Right atrium auricular region (tissue), 2 donors: Measurements from ENCODE around the gene SPSB1. TPM values are rescaled to one million over a fixed set of nuclear protein-coding genes. Genes with fewer than 3 reads are reported as not detected.
A peak's percentile ranks its signal among the peaks of the same experiment; 100 is the strongest.

Experiments
- DNase-seq: peaks from one replicate; pipeline ENCODE4 v3.0.0-alpha.2; 2019; ENCODE audit warnings: low spot score
- H3K27ac ChIP-seq, 2 donors: fragments of 200-600 bp; sonication (generic); 1 replicate in 1 of 2; 2 replicates in 1 of 2; pipeline ENCODE4 v1.5.1; 2016 to 2019
- H3K27me3 ChIP-seq, 2 donors: fragments of 200-600 bp; sonication (generic); one replicate each; pipeline versions ENCODE4 v1.5.1 to v1.6.0; 2017 to 2019
- H3K36me3 ChIP-seq: fragments of 200-600 bp; sonication (generic); one replicate; pipeline ENCODE4 v1.5.1; 2016
- H3K4me1 ChIP-seq, 2 donors: fragments of 200-600 bp; sonication (generic); one replicate each; pipeline versions ENCODE4 v1.5.1 to v1.6.0; 2017 to 2019
- H3K4me3 ChIP-seq, 2 donors: fragments of 200-600 bp; sonication (generic); 1 replicate in 1 of 2; 2 replicates in 1 of 2; pipeline ENCODE4 v1.5.1; 2017 to 2019; ENCODE audit warnings: mild to moderate bottlenecking in 1 of 2, moderate library complexity in 1 of 2
- H3K9me3 ChIP-seq, 2 donors: fragments of 200-600 bp; sonication (generic); one replicate each; pipeline ENCODE4 v1.5.1; 2019
- total RNA-seq, 2 donors: library from RNA; depleted of rRNA; stranded (reverse); fragments of >200 nt; gene quantifications; one replicate each; pipeline ENCODE4 v1.1.0, GENCODE V29; 2016
- TF ChIP-seq, protein P1 (sequence below), 2 donors: fragments of 200-600 bp; sonication (generic); IDR thresholded peaks; one replicate each; pipeline ENCODE4 v1.5.1; 2019; ENCODE audit warnings: antibody characterized with exemption in 2 of 2

SPSB1 gene
- total RNA-seq, 2 donors from 2014 or later, result 20.1 to 20.8 TPM

DNA sequence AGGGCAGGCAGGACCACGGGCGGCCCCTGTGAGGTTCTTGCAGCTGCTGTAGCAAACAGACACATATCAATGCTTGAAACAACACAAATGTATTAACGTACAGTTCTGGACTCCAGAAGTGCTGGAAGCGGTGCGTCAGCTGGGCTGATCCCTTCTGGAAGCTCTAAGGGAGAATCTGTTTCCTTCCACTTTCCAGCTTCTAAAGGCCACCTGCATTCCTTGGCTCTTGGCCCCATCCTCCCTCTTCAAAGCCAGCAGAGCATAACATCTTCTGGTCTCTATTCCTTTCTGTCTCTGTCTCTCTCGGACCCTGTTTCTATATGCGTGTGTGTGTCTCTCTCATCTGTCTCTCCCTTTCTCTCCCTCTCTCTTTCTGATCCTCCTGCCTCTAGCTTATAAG is 102.3 kb downstream of the SPSB1 start:
- Histone ChIP-seq H3K36me3 (no peaks in the 10 kb centered on the region), H3K4me1 (peaks cover 0 to 17% of the 10 kb centered on the region in 2 donors), H3K9me3 (no peaks in the 10 kb centered on the region), H3K27me3 (no peaks in the 10 kb centered on the region), H3K27ac (no peak overlapping the region), H3K4me3 (no peak overlapping the region)
- DNase-seq, result no peak
- TF ChIP-seq, protein P1, sequence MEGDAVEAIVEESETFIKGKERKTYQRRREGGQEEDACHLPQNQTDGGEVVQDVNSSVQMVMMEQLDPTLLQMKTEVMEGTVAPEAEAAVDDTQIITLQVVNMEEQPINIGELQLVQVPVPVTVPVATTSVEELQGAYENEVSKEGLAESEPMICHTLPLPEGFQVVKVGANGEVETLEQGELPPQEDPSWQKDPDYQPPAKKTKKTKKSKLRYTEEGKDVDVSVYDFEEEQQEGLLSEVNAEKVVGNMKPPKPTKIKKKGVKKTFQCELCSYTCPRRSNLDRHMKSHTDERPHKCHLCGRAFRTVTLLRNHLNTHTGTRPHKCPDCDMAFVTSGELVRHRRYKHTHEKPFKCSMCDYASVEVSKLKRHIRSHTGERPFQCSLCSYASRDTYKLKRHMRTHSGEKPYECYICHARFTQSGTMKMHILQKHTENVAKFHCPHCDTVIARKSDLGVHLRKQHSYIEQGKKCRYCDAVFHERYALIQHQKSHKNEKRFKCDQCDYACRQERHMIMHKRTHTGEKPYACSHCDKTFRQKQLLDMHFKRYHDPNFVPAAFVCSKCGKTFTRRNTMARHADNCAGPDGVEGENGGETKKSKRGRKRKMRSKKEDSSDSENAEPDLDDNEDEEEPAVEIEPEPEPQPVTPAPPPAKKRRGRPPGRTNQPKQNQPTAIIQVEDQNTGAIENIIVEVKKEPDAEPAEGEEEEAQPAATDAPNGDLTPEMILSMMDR (IDR thresholded peaks at IDR 0.05), result no peak

DNA sequence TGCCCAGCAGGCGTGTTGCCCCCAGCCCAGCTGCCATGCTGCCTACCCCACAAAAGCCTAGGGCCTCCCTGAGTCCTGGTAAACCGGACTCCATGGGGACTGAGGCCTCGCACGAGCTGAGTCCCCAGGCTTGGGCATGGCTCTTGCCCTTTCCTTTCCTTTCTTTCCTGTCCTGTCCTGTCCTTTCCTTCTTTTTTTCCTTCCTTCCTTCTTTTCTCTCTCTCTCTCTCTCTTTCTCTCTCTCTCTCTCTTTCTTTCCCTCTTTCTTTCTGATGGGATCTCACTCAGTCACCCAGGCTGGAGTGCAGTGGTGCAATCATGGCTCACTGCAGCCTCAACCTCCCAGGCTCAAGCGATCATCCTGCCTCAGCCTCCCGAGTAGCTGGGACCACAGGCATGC is 104.4 kb downstream of the SPSB1 start:
- H3K27ac ChIP-seq, result no peak overlapping the region
- TF ChIP-seq, protein P1 (IDR thresholded peaks at IDR 0.05), result no peak
- H3K27me3 ChIP-seq, result no peaks in the 10 kb centered on the region
- no peak for DNase-seq
- H3K9me3 ChIP-seq, result no peaks in the 10 kb centered on the region
- H3K4me1 ChIP-seq, result peaks cover 0 to 37% of the 10 kb centered on the region in 2 donors
- no peaks in the 10 kb centered on the region for H3K36me3 ChIP-seq
- no peak overlapping the region for H3K4me3 ChIP-seq

DNA sequence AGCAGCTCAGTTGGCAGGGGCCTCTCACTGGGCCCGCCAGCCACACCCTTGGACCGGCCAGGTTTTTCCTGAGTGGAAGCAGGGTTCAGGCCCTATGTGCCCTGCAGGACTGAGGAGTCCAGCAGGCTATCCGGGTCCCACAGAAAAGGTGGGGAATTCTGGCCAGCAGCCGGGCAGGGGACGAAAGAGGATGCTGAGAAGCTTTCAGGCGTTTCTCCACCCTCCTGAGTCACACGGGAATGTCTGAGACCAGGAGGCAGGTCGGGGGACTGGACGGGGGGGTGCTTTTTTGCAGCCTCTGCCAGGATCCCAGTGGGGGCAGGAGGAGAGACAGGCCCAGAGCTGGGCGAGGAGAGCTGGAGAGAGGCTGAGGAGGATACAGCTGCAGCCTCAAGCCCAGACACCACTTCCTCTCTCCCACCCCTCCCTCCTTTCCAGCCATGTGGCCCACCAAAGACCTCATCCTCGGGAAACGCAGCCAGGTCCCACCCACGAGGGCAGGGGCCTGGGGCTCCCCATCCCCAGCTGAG is 105.4 kb downstream of the SPSB1 start:
- Histone ChIP-seq H3K27me3 (no peaks in the 10 kb centered on the region), H3K4me3 (no peak overlapping the region), H3K36me3 (no peaks in the 10 kb centered on the region), H3K9me3 (no peaks in the 10 kb centered on the region), H3K27ac (no peak overlapping the region), H3K4me1 (peaks cover 0 to 46% of the 10 kb centered on the region in 2 donors)
- TF ChIP-seq, protein P1 (IDR thresholded peaks at IDR 0.05), result no peak
- no peak for DNase-seq

DNA sequence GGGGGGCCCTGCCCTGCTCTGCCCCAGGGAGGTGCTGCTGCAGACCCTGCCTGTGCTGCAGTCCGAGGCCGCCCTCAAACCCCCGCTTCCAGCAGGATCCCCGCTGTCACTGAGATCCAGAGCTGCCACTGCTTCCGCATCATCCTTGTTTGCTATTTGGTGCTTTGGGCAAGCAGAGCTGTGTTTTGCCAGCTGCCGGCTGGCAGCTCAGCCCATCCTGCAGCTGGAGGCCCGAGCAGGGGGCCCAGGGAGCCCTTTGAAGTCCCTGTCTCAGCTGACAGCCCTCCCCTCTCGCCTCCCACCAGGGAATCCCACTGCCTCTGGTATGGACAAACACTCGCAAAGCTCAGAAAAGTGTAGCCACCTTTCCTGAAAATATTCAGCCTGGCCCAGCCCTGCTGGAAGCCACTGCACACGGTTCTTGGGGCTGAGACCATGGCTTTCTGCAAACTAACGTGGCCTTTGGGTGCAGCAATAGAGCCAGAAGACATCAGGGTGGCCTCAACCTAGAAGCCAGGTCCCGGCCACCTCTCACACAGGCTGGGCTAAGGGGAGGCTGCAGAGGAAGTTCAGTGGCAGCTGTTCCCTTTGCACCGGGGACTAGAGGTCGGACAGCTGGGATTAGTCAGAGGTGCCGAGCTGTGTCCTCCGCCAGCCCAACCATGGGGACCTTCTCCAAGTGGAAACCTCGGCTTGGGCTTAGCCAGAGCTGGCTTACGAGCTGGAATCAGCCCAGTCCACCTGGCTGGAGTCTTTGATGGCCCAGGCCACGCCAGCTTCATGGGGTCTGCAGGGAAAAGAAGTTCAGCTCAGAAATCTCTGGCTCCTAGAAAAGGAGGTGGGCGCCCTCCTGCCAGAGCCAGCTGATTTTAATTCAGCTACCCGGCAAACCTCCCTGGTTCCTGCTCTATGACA is 107.1 kb downstream of the SPSB1 start:
- no peak overlapping the region for H3K4me3 ChIP-seq
- TF ChIP-seq, protein P1 (IDR thresholded peaks at IDR 0.05), result no peak
- no peaks in the 10 kb centered on the region for H3K36me3 ChIP-seq
- H3K27me3 ChIP-seq, result no peaks in the 10 kb centered on the region
- peaks cover 0 to 46% of the 10 kb centered on the region in 2 donors for H3K4me1 ChIP-seq
- H3K27ac ChIP-seq, result peak overlapping the region; percentile 75 to 89
- H3K9me3 ChIP-seq, result no peaks in the 10 kb centered on the region
- DNase-seq, result peak; percentile 77

DNA sequence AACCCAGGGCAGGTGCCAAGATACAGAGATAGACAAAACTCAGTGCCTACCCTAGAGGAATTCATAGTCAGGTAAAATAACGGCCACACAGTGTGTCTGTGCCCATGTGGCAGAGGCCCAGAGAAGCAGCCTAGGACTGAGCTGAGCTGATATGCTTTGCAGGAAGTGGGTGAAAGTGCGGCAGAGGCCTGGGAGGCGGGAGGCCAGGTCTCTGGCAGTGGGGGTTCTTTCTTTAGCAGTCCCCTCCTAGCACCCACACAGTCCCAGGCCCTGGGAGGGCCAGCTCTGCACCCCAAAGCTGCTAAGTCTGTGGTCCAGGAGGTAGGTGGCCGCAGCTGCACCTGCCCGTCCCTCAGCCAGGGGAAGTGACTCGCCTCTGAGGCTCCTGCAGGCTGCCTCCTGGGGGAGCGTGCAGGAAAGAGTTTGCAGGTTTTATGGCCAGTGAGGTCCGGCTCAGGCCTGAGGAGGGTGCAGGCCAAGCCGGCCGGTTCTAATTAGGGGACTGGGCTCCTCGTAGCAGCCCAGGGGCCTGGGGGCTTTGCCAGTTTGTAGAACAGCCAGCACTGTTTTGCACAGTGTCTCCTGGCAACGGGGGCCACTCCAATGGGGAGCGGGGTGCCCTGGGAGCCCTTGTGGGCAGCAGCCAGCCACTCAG is 107.9 kb downstream of the SPSB1 start:
- H3K27ac ChIP-seq, result peak overlapping the region; percentile 75 to 89
- peaks cover 0 to 46% of the 10 kb centered on the region in 2 donors for H3K4me1 ChIP-seq
- TF ChIP-seq, protein P1 (IDR thresholded peaks at IDR 0.05), result peak in 1 of 2 donors; percentile 22
- no peaks in the 10 kb centered on the region for H3K27me3 ChIP-seq
- DNase-seq, result no peak
- no peaks in the 10 kb centered on the region for H3K36me3 ChIP-seq
- no peaks in the 10 kb centered on the region for H3K9me3 ChIP-seq
- H3K4me3 ChIP-seq, result no peak overlapping the region
